NCI-H2081 treated with DMSO at 0.1 percent for 48 hours (cell line): ENCODE results near the gene GOLGA8G.
"Not testable (repeated sequence)": the region's sequence is repeated elsewhere in the genome, so short reads cannot be mapped to it uniquely, and the experiment has no call there.

ENCODE experiments used
- DNase-seq: peaks from one replicate; lab custom pipeline; 2025; lab: John Stamatoyannopoulos, UW

Gene GOLGA8G

DNA sequence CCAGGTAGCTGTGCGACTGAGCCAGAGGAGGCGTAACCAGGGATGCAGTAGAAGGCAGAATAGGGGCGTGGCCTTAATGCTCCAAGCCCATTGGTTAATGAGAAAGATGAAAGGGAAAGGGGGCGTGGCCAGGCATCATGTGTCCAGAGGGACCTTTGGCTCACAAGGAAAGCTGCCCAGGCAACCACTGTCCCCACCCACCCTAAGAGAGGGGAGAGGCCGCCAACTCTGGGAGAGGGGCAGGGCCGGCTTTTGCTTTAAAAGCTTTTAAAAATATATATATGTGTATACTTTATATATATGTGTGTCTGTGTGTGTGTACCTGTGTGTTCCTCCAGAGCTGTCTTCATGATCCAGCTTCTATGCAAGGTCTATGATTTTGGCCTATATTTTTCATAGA is at the start of gene GOLGA8G:
TSS of gene GOLGA8G (minus strand) at position 18 of the 400 bp plus-strand sequence. CDS start 62 bp downstream, outside the sequence.
- DNase-seq = not testable (repeated sequence)

GRCh38 chr15:28573351-28573750 is 40.6 kb upstream of the GOLGA8G start:
- DNase-seq = not testable (repeated sequence)

- DNase-seq = not testable (repeated sequence)
These were observed 20.5 kb upstream of the GOLGA8G start, which contains the start of gene GOLGA6L25 for GRCh38 chr15:28553268-28553667. Gene GOLGA6L25 (plus strand): TSS chr15:28553568. CDS start chr15:28553629, 61 bp downstream.

- not testable (repeated sequence) for DNase-seq
These were observed 17.6 kb downstream of the GOLGA8G start for GRCh38 chr15:28515208-28515607.

DNA sequence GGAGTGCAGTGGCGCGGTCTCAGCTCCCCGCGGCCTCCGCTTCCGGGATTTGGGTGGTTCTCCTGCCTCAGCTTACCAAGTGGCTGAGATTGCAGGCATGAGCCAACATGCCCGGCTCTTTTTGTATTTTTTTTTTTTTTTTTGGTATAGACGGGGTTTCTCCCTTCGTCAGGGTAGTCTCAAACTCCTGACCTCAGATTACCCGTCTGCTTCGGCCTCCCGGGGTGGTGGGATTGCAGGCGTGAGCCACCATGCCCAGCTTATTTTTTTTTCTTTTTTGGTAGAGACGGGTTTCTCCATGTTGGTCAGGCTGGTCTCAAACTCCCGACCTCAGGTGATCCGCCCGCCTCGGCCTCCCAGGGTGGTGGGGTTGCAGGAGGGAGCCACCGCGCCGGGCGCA is 18.6 kb downstream of the GOLGA8G start:
- DNase-seq = not testable (repeated sequence)

DNA sequence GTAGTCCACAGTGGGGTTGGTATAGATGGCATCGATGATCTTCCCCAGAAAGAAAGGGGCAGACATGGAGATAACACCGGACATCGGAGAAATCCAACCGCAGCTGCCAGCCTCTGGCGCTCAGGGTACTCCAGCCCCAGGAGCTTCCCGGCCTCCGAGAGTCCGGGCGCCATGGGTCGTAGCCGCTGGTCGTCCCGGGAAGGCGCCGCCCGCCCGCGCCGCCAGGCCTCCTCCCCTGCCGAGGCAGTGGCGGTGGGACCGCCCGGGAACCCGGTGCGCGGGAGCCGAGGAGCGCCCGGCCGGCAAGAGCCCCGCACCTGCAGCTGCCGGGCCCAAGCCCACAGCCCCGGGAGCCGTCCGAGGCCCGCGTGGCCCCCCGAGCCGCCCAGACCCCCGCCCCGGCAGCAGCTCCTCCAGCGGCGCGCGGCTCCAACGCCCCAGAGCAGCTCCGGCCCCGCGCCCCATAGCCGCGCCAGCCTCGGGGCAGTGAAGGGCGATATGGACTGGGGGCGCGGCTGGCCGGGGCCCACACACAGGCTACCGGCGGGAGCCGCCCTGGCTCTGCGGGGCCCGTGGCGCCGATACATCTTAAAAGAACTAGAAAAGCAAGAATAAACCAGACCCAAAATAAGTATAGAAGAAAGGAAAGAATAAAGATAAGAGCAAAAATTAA is 24.4 kb downstream of the GOLGA8G start:
- DNase-seq = not testable (repeated sequence)

GRCh38 chr15:28481340-28481739 is 51.4 kb downstream of the GOLGA8G start:
- not testable (repeated sequence) for DNase-seq
